GM12892 (cell line): ENCODE measurements around the gene IHH.

Source experiments
- DNase-seq: peaks from one replicate; pipeline ENCODE4 v3.0.0; 2011; ENCODE audit not compliant: insufficient read length
- FAIRE-seq: peaks from 2 replicates; lab custom pipeline; 2011; peaks lifted over from hg19 to GRCh38; lab: Jason Lieb, UNC
- POLR2A ChIP-seq: IDR thresholded peaks from 2 replicates; pipeline ENCODE4 v1.6.1; 2011; ENCODE audit warnings: low read depth, low read length, control low read depth
- POLR2AphosphoS5 ChIP-seq: IDR thresholded peaks from 2 replicates; pipeline ENCODE4 v1.6.1; 2011; ENCODE audit warnings: low read depth, low read length, control low read depth
- TAF1 ChIP-seq: IDR thresholded peaks from 2 replicates; pipeline ENCODE4 v1.6.1; 2011; ENCODE audit warnings: low read depth, mild to moderate bottlenecking, control low read depth, low read length, borderline replicate concordance

IHH gene

DNA sequence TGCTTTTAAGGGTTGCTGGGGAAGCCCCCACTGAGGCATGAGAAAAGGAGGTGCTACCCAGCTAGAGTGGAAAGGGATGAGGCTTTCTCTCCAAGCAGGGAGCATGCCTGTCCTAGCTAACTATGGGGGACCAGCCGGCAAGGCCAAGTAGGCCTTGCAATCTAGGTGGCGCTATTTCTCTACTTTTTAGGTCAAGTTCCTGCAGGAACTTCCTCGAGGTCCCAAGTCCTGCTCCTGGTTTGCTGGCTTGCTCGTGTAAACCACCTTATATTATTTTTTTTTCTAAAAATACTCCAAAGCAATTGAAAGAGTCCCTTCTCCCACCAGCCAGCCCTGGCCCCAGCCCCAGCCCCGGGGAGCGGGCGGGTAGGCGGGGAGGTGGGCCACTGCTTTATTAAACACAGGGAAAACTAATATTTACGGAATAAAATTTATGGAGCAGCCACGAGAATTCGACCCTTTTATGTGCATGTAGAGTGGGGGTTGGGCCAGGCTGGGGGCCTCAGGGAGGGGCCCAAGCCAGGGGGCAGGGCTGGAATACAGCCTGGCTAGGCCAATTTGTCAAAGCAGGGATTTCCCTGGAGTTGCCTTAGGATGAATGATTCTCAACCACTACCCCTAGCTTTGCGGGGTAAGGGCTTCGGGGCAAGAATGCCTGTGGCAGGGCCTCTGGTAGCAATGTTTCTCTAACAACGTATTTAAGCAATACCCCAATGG lies 12.8 kb upstream of the IHH start:
- DNase-seq (no peak), FAIRE-seq (peak; percentile 42)
- no peak for TF ChIP-seq TAF1
- TF ChIP-seq POLR2A = no peak
- TF ChIP-seq POLR2AphosphoS5 = no peak

DNA sequence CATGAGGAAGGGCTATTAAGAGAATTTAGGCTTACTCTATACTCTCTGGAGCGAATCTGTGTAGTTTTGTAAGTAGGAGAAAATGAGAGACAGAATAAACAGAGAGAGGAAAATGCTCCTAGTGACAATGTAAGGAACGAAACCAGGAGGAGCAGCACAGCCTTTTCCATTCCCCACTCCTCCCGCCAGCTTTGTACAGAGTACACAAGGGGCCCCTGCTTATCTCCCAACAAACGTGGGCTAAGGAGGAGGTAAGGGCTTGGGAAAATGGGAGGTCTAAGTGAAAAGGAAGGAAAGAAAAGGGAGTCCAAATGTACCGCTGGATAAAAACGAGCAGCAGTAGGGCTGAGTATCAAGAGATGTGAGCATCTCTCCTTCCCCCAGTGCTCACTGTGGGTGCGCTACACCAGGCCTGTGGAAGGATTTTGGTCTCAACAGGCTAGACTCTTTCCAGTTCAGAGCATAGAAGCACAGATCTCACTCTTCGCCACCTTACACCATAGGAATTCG lies 12.1 kb upstream of the IHH start:
- FAIRE-seq (no peak), DNase-seq (no peak)
- TF ChIP-seq TAF1 (no peak), POLR2AphosphoS5 (no peak), POLR2A (no peak)

DNA sequence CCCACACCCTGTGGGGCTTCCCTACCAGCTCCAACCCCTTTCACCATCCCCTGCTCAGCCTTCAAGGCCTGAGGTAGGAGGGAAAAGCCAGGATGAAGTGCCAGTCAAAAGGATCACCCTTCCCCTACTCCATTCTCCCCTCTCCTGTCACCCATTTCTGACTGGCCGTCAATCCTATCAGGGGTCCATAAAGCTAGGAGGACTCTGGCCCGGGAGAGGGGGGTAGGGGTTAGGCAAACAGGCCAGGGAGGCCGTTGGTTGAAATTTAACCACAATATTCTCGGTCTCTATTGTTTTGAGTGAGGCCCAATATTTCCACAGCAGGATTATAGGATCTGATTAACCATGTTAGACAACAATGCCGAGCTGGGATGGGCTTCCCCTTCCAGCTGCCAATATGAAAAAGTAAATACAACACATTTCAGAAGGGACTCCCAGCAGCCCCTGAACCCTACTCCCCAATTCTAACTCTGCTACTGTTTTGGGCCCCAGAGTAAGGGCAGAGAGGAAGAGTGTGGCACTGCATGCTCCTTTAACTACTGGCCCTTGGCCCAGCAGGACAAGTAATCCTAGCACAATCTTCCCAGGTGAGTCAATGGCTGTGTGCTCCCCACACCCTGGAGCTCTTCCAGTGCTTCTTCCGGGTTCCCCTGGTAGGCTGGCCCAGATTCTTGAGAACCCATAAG lies 10.6 kb upstream of the IHH start:
- no peak for FAIRE-seq
- DNase-seq = no peak
- TF ChIP-seq TAF1 = no peak
- no peak for TF ChIP-seq POLR2A
- no peak for TF ChIP-seq POLR2AphosphoS5

- no peak for DNase-seq
- TF ChIP-seq TAF1 = no peak
- FAIRE-seq = no peak
Observed at GRCh38 chr2:219065484-219065883, 4.8 kb upstream of the IHH start.

DNA sequence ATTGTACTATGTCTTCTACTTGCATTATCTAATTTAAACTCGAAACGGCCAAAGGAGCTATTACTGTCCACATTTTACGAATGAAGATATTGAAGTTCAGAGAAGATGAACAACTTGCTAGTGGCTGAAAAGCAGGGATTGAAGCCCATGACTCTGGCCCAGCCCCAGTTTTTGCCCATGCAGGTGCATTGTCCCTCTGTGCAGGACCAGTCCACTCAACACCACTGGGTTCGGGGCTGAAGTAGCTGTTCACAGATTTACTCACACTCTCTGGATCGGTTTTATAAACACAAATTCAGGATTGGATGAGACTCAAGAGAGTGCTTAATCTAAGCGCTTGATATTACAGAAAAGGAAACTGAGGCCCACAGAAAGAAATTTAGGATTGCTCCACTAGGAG lies 1.4 kb upstream of the IHH start:
- TF ChIP-seq POLR2A = no peak
- no peak for TF ChIP-seq TAF1
- no peak for TF ChIP-seq POLR2AphosphoS5
- DNase-seq = no peak
- FAIRE-seq = no peak

- FAIRE-seq (no peak), DNase-seq (no peak)
- TF ChIP-seq TAF1 = no peak
- no peak for TF ChIP-seq POLR2AphosphoS5
- TF ChIP-seq POLR2A = no peak
Observed at GRCh38 chr2:219059725-219060682, 717 bp downstream of the IHH start.

DNA sequence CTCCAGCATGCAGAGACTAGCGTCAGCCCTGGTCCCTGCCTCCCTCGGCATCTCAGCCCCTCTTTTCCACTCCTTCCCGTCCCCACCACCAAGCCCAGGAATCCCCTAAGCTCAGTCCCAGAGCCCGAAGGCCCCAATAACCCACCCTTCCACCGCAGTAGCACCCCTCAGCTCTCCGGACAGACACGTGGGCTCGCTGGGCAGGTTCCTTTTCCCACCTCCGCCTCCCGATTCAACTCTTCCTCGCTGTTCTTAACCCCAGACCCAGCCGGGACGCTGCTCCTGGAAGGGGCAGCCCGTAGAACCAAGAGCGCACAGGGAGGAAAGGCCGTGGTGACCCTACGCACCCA lies 1.4 kb downstream of the IHH start:
- TF ChIP-seq TAF1 (no peak), POLR2AphosphoS5 (no peak), POLR2A (no peak)
- no peak for DNase-seq
- FAIRE-seq = no peak

- FAIRE-seq (no peak), DNase-seq (no peak)
- TF ChIP-seq POLR2AphosphoS5 = no peak
- TF ChIP-seq TAF1 = no peak
Observed at GRCh38 chr2:219058541-219059374, 2.0 kb downstream of the IHH start.

- TF ChIP-seq POLR2A = no peak
- TF ChIP-seq POLR2AphosphoS5 = no peak
- TF ChIP-seq TAF1 = no peak
- FAIRE-seq = peak; percentile 94
- DNase-seq = peak; percentile 92
Observed at GRCh38 chr2:219057709-219058540, 2.8 kb downstream of the IHH start.

- FAIRE-seq = no peak
- no peak for DNase-seq
- TF ChIP-seq POLR2AphosphoS5 (no peak), POLR2A (no peak), TAF1 (no peak)
Observed at GRCh38 chr2:219056896-219057708, 3.6 kb downstream of the IHH start.
